DMS79 (cell line): ENCODE data around the gene MROH2A.

ENCODE experiments used
- DNase-seq: peaks from one replicate; lab custom pipeline; 2025; lab: John Stamatoyannopoulos, UW

Gene MROH2A

GRCh38 chr2:233838726-233839446 lies 60.8 kb downstream of the MROH2A start:
- no peak for DNase-seq

- DNase-seq, result no peak
Observed at GRCh38 chr2:233839447-233839820, 61.3 kb downstream of the MROH2A start.

- DNase-seq, result no peak
Observed at GRCh38 chr2:233840520-233840919, 62.4 kb downstream of the MROH2A start.

GRCh38 chr2:233841183-233841582 lies 63.1 kb downstream of the MROH2A start:
- no peak for DNase-seq

GRCh38 chr2:233844064-233844807 lies 66.1 kb downstream of the MROH2A start:
- no peak for DNase-seq

- DNase-seq, result no peak
Observed at GRCh38 chr2:233844836-233845235, 66.7 kb downstream of the MROH2A start.

GRCh38 chr2:233845301-233846060 lies 67.4 kb downstream of the MROH2A start:
- no peak for DNase-seq

- DNase-seq, result no peak
Observed at GRCh38 chr2:233846387-233847247, 68.5 kb downstream of the MROH2A start.

- no peak for DNase-seq
Observed at GRCh38 chr2:233847248-233847898, 69.2 kb downstream of the MROH2A start.

- DNase-seq, result no peak
Observed at GRCh38 chr2:233848276-233848675, 70.1 kb downstream of the MROH2A start.

- no peak for DNase-seq
Observed at GRCh38 chr2:233849607-233850271, 71.6 kb downstream of the MROH2A start.

- no peak for DNase-seq
Observed at GRCh38 chr2:233850745-233851144, 72.6 kb downstream of the MROH2A start.

- no peak for DNase-seq
Observed at GRCh38 chr2:233851169-233851568, 73.0 kb downstream of the MROH2A start.

- DNase-seq, result no peak
Observed at GRCh38 chr2:233852056-233852455, 73.9 kb downstream of the MROH2A start.

- no peak for DNase-seq
Observed at GRCh38 chr2:233853353-233853752, 75.2 kb downstream of the MROH2A start.

GRCh38 chr2:233853883-233854240 lies 75.7 kb downstream of the MROH2A start:
- DNase-seq, result no peak

GRCh38 chr2:233854241-233854981 lies 76.3 kb downstream of the MROH2A start, which contains the start of gene HJURP:
TSS of gene HJURP (minus strand) at chr2:233854535. CDS start at chr2:233854500, 35 bp downstream.
- peak; percentile 92 for DNase-seq

- no peak for DNase-seq
Observed at GRCh38 chr2:233855345-233855744, 77.2 kb downstream of the MROH2A start.

GRCh38 chr2:233856184-233856583 lies 78.1 kb downstream of the MROH2A start:
- no peak for DNase-seq
